ES-I3 (cell line): Measurements from ENCODE around the gene OR1N2.
"Not testable (repeated sequence)": the region's sequence is repeated elsewhere in the genome, so short reads cannot be mapped to it uniquely, and the experiment has no call there.

Experiments
- H3K36me3 ChIP-seq: 2 replicates; pipeline ENCODE4 v1.6.1; 2013; ENCODE audit warnings: mild to moderate bottlenecking, low read length, control low read depth, moderate library complexity; ENCODE audit not compliant: insufficient read depth
- H3K4me1 ChIP-seq: 2 replicates; pipeline ENCODE4 v1.6.1; 2013; ENCODE audit warnings: mild to moderate bottlenecking, control low read depth, low read length; ENCODE audit not compliant: insufficient read depth
- H3K9ac ChIP-seq: 2 replicates; pipeline ENCODE4 v1.6.1; 2013; ENCODE audit warnings: low read depth, mild to moderate bottlenecking, low read length, moderate library complexity
- H3K9me3 ChIP-seq: 2 replicates; pipeline ENCODE4 v1.6.1; 2013; ENCODE audit warnings: mild to moderate bottlenecking, low read length, moderate library complexity; ENCODE audit not compliant: control insufficient read depth, insufficient read depth

The OR1N2 gene

GRCh38 chr9:122562134-122562760 is 9.3 kb downstream of the OR1N2 start:
- H3K4me1 ChIP-seq: no peaks in the 10 kb centered on the region
- H3K36me3 ChIP-seq: no peaks in the 10 kb centered on the region
- no peaks in the 10 kb centered on the region; the same call in 1 of the 2 replicates for H3K9me3 ChIP-seq
- no peak overlapping the region; the same call in 1 of the 2 replicates for H3K9ac ChIP-seq

- Histone ChIP-seq H3K36me3 (no peaks in the 10 kb centered on the region), H3K9me3 (no peaks in the 10 kb centered on the region; the same call in 1 of the 2 replicates), H3K9ac (no peak overlapping the region), H3K4me1 (no peaks in the 10 kb centered on the region)
These were observed 15.0 kb downstream of the OR1N2 start for GRCh38 chr9:122567901-122568300.

- H3K9me3 ChIP-seq: no peaks in the 10 kb centered on the region
- no peaks in the 10 kb centered on the region for H3K36me3 ChIP-seq
- H3K4me1 ChIP-seq: no peaks in the 10 kb centered on the region
- H3K9ac ChIP-seq: no peak overlapping the region
These were observed 19.5 kb downstream of the OR1N2 start for GRCh38 chr9:122572456-122572855.

- Histone ChIP-seq H3K36me3 (no peaks in the 10 kb centered on the region), H3K9me3 (no peaks in the 10 kb centered on the region), H3K4me1 (no peaks in the 10 kb centered on the region)
These were observed 27.0 kb downstream of the OR1N2 start for GRCh38 chr9:122579874-122580273.

GRCh38 chr9:122580360-122580759 is 27.4 kb downstream of the OR1N2 start:
- H3K4me1 ChIP-seq: no peaks in the 10 kb centered on the region
- no peaks in the 10 kb centered on the region for H3K36me3 ChIP-seq
- no peaks in the 10 kb centered on the region for H3K9me3 ChIP-seq
- no peak overlapping the region for H3K9ac ChIP-seq

More at GRCh38 chr9:122579874-122580273, 27.0 kb downstream of the OR1N2 start:
- no peak overlapping the region for H3K9ac ChIP-seq

GRCh38 chr9:122583284-122583683 is 30.4 kb downstream of the OR1N2 start, which contains the start of gene OR1L8:
TSS of gene OR1L8 (minus strand) at chr9:122583384. CDS start at chr9:122568477, 14,907 bp downstream.
- H3K36me3 ChIP-seq, H3K9me3 ChIP-seq, H3K4me1 ChIP-seq, H3K9ac ChIP-seq: not testable (repeated sequence)
